ENCODE data around the gene TAAR8. TPM values are rescaled to one million over a fixed set of nuclear protein-coding genes. Genes with fewer than 3 reads are reported as not detected.
A peak's percentile ranks its signal among the peaks of the same experiment; 100 is the strongest.

The TAAR8 gene, protein sequence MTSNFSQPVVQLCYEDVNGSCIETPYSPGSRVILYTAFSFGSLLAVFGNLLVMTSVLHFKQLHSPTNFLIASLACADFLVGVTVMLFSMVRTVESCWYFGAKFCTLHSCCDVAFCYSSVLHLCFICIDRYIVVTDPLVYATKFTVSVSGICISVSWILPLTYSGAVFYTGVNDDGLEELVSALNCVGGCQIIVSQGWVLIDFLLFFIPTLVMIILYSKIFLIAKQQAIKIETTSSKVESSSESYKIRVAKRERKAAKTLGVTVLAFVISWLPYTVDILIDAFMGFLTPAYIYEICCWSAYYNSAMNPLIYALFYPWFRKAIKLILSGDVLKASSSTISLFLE
- total RNA-seq, result not detected
- not detected for polyA plus RNA-seq
- long read RNA-seq, donor 1, result 0 reads
- long read RNA-seq, donor 2, result 0 reads

GRCh38 chr6:132552372-132552771 lies at the start of gene TAAR8:
TAAR8 (plus strand) TSS chr6:132552672; CDS start chr6:132552693, 21 bp downstream.
- Histone ChIP-seq H3K27ac (ENCODE audit: low read depth in 1 of 2, low read length in 2 of 2) (no peak within 1 kb of the TSS), H3K4me1 (ENCODE audit: control insufficient read depth in 1 of 2, insufficient read depth in 2 of 2, low read length in 2 of 2) (no peaks in the 10 kb centered on the region), H3K36me3 (ENCODE audit: control insufficient read depth in 1 of 2, insufficient read depth in 2 of 2, low read length in 1 of 2) (no peaks in the 10 kb centered on the region), H3K27me3 (ENCODE audit: control insufficient read depth in 1 of 2, insufficient read depth in 2 of 2, low read length in 1 of 2) (no peaks in the 10 kb centered on the region), H3K4me3 (ENCODE audit: low read length in 2 of 2) (no peak within 1 kb of the TSS), H3K9me3 (ENCODE audit: control insufficient read depth, low read length) (no peaks in the 10 kb centered on the region)
- ATAC-seq (ENCODE audit: low FRiP score), result no peak
- intact Hi-C loops (cut with DNase I), result no loop called here
- 93 to 96% methylated on average over 2 of the region's 2 CpGs for WGBS, 2 donors
- no peak for DNase-seq

DNA sequence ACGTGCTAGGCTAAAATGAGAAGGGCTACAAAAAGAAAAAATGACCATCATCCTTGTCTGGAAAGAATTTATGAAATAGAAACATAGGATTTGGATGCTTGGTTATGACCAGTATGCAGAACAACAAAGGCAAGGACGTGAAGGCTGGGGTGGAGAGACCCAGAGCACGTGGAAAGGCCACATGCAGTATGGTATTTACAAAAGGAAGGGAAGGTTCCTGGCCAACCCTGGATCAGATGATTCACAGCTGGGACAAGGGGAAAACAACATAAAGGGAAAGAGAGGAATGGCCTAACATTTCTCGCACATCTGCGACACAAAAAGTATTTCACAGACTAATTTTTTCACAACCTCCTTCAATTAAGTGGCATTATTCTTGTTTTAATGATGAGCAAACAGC lies 47.7 kb upstream of the TAAR8 start:
- Histone ChIP-seq H3K27ac (ENCODE audit: low read depth in 1 of 2, low read length in 2 of 2) (no peak overlapping the region), H3K27me3 (ENCODE audit: control insufficient read depth in 1 of 2, insufficient read depth in 2 of 2, low read length in 1 of 2) (no peaks in the 10 kb centered on the region), H3K36me3 (ENCODE audit: control insufficient read depth in 1 of 2, insufficient read depth in 2 of 2, low read length in 1 of 2) (peaks cover 0 to 3% of the 10 kb centered on the region in 2 donors), H3K9me3 (ENCODE audit: control insufficient read depth, low read length) (no peaks in the 10 kb centered on the region), H3K4me3 (ENCODE audit: low read length in 2 of 2) (no peak overlapping the region), H3K4me1 (ENCODE audit: control insufficient read depth in 1 of 2, insufficient read depth in 2 of 2, low read length in 2 of 2) (peaks cover 2 to 10% of the 10 kb centered on the region in 2 donors)
- intact Hi-C loops (cut with DNase I), result no loop called here
- DNase-seq (peak in 1 of 2 donors; percentile 53), ATAC-seq (ENCODE audit: low FRiP score) (no peak)
- WGBS, 2 donors, result 51 to 53% methylated on average over 5 of the region's 5 CpGs

GRCh38 chr6:132505158-132505557 lies 47.3 kb upstream of the TAAR8 start:
- Histone ChIP-seq H3K4me3 (ENCODE audit: low read length in 2 of 2) (no peak overlapping the region), H3K27me3 (ENCODE audit: control insufficient read depth in 1 of 2, insufficient read depth in 2 of 2, low read length in 1 of 2) (no peaks in the 10 kb centered on the region), H3K27ac (ENCODE audit: low read depth in 1 of 2, low read length in 2 of 2) (no peak overlapping the region), H3K36me3 (ENCODE audit: control insufficient read depth in 1 of 2, insufficient read depth in 2 of 2, low read length in 1 of 2) (peaks cover 0 to 2% of the 10 kb centered on the region in 2 donors), H3K4me1 (ENCODE audit: control insufficient read depth in 1 of 2, insufficient read depth in 2 of 2, low read length in 2 of 2) (peaks cover 2 to 10% of the 10 kb centered on the region in 2 donors), H3K9me3 (ENCODE audit: control insufficient read depth, low read length) (no peaks in the 10 kb centered on the region)
- DNase-seq (no peak), ATAC-seq (ENCODE audit: low FRiP score) (no peak)
- 94 to 100% methylated on average over 1 of the region's 1 CpG for WGBS, 2 donors
- intact Hi-C loops (cut with DNase I), result no loop called here

DNA sequence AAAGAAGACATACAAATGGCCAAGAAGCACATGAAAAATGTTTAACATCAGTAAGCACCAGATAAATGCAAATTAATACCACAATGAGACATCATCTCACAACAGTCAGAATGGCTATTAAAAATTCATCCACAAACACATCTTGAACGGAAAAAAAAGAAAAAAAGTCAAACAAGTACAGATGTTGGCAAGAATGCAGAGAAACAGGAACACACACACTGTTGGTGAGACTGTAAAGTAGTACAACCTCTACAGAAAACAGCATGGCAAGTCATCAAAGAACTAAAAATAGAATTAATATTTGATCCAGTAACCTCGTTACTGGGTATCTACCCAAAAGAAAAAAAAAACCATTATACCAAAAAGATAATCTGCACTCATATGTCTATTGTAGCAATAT lies 46.0 kb upstream of the TAAR8 start:
- intact Hi-C loops (cut with DNase I), result no loop called here
- whole genome bisulfite sequencing, 2 donors, result 8 to 23% methylated on average over 2 of the region's 2 CpGs

GRCh38 chr6:132506869-132507808 lies 45.3 kb upstream of the TAAR8 start:
- Histone ChIP-seq H3K36me3 (ENCODE audit: control insufficient read depth in 1 of 2, insufficient read depth in 2 of 2, low read length in 1 of 2) (peaks cover 0 to 2% of the 10 kb centered on the region in 2 donors), H3K4me3 (ENCODE audit: low read length in 2 of 2) (no peak overlapping the region), H3K4me1 (ENCODE audit: control insufficient read depth in 1 of 2, insufficient read depth in 2 of 2, low read length in 2 of 2) (peaks cover 2 to 15% of the 10 kb centered on the region in 2 donors), H3K27me3 (ENCODE audit: control insufficient read depth in 1 of 2, insufficient read depth in 2 of 2, low read length in 1 of 2) (no peaks in the 10 kb centered on the region), H3K9me3 (ENCODE audit: control insufficient read depth, low read length) (no peaks in the 10 kb centered on the region), H3K27ac (ENCODE audit: low read depth in 1 of 2, low read length in 2 of 2) (no peak overlapping the region)
- ATAC-seq (ENCODE audit: low FRiP score), result no peak
- no peak for DNase-seq
- WGBS, 2 donors, result 94 to 96% methylated on average over 5 of the region's 5 CpGs
- intact Hi-C loops (cut with DNase I), result no loop called here

More for the DNA sequence above, 46.0 kb upstream of the TAAR8 start:
- DNase-seq (no peak), ATAC-seq (ENCODE audit: low FRiP score) (no peak)
- H3K27ac ChIP-seq (ENCODE audit: low read depth in 1 of 2, low read length in 2 of 2), result no peak overlapping the region
- no peak overlapping the region for H3K4me3 ChIP-seq (ENCODE audit: low read length in 2 of 2)
- no peaks in the 10 kb centered on the region for H3K27me3 ChIP-seq (ENCODE audit: control insufficient read depth in 1 of 2, insufficient read depth in 2 of 2, low read length in 1 of 2)
- no peaks in the 10 kb centered on the region for H3K9me3 ChIP-seq (ENCODE audit: control insufficient read depth, low read length)
- peaks cover 2 to 15% of the 10 kb centered on the region in 2 donors for H3K4me1 ChIP-seq (ENCODE audit: control insufficient read depth in 1 of 2, insufficient read depth in 2 of 2, low read length in 2 of 2)
- H3K36me3 ChIP-seq (ENCODE audit: control insufficient read depth in 1 of 2, insufficient read depth in 2 of 2, low read length in 1 of 2), result peaks cover 0 to 2% of the 10 kb centered on the region in 2 donors

DNA sequence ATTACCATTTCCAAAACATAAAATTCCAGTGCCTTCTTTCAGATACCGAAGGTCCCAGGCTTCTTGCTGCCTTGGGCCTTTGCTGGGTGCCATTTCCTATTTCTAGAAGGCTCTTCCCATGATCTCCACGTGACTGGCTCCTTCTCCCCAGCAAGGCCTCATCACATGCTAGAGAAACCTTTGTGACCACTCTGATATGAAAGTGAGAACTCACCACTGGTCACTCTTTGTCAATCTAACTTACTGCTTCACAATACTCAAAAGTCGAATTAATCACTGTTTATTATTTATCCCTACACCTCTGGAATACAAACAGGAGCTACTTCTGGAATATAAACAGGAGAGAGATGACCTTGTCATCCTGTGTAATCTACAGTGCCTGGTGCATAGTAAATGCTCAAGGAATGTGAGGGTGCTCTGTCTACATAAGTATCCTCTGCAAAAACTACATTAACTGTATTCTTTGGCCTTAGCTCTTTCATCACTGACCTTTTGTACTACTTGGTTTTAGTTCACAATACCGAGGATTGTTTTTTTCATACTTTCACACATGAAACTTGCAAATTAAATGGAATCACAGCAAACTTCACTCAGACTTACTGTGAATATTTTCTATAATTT lies 41.2 kb upstream of the TAAR8 start:
- intact Hi-C loops (cut with DNase I), result loop anchor here in 1 of 2 donors (10.0 kb wide), 1 partner anchor 303 kb away; the partner anchor contains the start of gene RPS12
- H3K27ac ChIP-seq (ENCODE audit: low read depth in 1 of 2, low read length in 2 of 2), result no peak overlapping the region
- no peaks in the 10 kb centered on the region for H3K9me3 ChIP-seq (ENCODE audit: control insufficient read depth, low read length)
- H3K4me3 ChIP-seq (ENCODE audit: low read length in 2 of 2), result peak overlapping the region; percentile 26 to 34
- no peaks in the 10 kb centered on the region for H3K27me3 ChIP-seq (ENCODE audit: control insufficient read depth in 1 of 2, insufficient read depth in 2 of 2, low read length in 1 of 2)
- peak in 1 of 2 donors; percentile 59 for DNase-seq
- peaks cover 0 to 2% of the 10 kb centered on the region in 2 donors for H3K36me3 ChIP-seq (ENCODE audit: control insufficient read depth in 1 of 2, insufficient read depth in 2 of 2, low read length in 1 of 2)
- ATAC-seq (ENCODE audit: low FRiP score), result no peak
- H3K4me1 ChIP-seq (ENCODE audit: control insufficient read depth in 1 of 2, insufficient read depth in 2 of 2, low read length in 2 of 2), result peaks cover 2 to 19% of the 10 kb centered on the region in 2 donors
- whole genome bisulfite sequencing, 2 donors, result 21 to 27% methylated on average over 4 of the region's 4 CpGs

DNA sequence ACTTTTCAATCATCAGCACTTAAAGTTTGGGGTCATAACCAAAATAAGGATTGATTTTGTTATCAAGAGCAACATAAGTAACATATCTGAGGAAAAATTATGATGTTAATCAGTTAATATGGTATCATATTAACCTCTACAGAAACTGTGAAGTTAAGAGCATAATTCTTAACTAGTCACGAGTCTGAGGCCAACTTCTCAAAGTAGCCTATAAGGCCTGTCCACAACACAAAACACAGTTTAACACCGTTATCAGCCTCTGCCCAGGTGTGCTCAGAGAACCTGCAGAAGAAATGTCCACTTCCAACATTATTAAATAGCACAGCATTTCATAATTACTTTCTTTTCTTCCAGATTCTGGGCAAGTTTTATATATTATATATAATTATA lies 40.6 kb upstream of the TAAR8 start:
- no peaks in the 10 kb centered on the region for H3K9me3 ChIP-seq (ENCODE audit: control insufficient read depth, low read length)
- peaks cover 0 to 2% of the 10 kb centered on the region in 2 donors for H3K36me3 ChIP-seq (ENCODE audit: control insufficient read depth in 1 of 2, insufficient read depth in 2 of 2, low read length in 1 of 2)
- H3K4me3 ChIP-seq (ENCODE audit: low read length in 2 of 2), result peak overlapping the region; percentile 61 to 79
- H3K27me3 ChIP-seq (ENCODE audit: control insufficient read depth in 1 of 2, insufficient read depth in 2 of 2, low read length in 1 of 2), result no peaks in the 10 kb centered on the region
- ATAC-seq (ENCODE audit: low FRiP score) (no peak), DNase-seq (no peak)
- 3 to 11% methylated on average over 2 of the region's 2 CpGs for WGBS, 2 donors
- H3K4me1 ChIP-seq (ENCODE audit: control insufficient read depth in 1 of 2, insufficient read depth in 2 of 2, low read length in 2 of 2), result peaks cover 2 to 19% of the 10 kb centered on the region in 2 donors
- intact Hi-C loops (cut with DNase I), result loop anchor here in 1 of 2 donors (10.0 kb wide), 1 partner anchor 303 kb away; the partner anchor contains the start of gene RPS12
- H3K27ac ChIP-seq (ENCODE audit: low read depth in 1 of 2, low read length in 2 of 2), result no peak overlapping the region

DNA sequence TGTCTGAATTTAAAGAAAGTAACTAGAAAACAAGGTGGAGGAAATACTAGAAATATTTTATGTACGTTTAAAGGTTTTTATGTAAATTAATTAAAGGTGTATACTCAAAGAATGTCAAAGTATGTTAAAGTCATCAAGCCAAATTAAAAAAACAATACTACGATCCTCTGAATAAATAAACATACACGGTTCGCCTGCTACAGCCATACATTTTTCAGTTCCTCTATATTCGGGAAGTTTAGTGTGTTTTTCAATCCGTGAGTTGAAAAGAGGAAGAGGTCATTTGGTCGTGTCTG lies 40.2 kb upstream of the TAAR8 start:
- H3K9me3 ChIP-seq (ENCODE audit: control insufficient read depth, low read length), result no peaks in the 10 kb centered on the region
- H3K4me1 ChIP-seq (ENCODE audit: control insufficient read depth in 1 of 2, insufficient read depth in 2 of 2, low read length in 2 of 2), result peaks cover 2 to 19% of the 10 kb centered on the region in 2 donors
- WGBS, 2 donors, result 0% methylated on average over 7 of the region's 7 CpGs

More for the DNA sequence above, 40.2 kb upstream of the TAAR8 start:
- intact Hi-C loops (cut with DNase I), result loop anchor here in 1 of 2 donors (10.0 kb wide), 1 partner anchor 303 kb away; the partner anchor contains the start of gene RPS12
- Histone ChIP-seq H3K36me3 (ENCODE audit: control insufficient read depth in 1 of 2, insufficient read depth in 2 of 2, low read length in 1 of 2) (peaks cover 0 to 2% of the 10 kb centered on the region in 2 donors), H3K27me3 (ENCODE audit: control insufficient read depth in 1 of 2, insufficient read depth in 2 of 2, low read length in 1 of 2) (no peaks in the 10 kb centered on the region), H3K27ac (ENCODE audit: low read depth in 1 of 2, low read length in 2 of 2) (peak overlapping the region in 1 of 2 donors; percentile 93), H3K4me3 (ENCODE audit: low read length in 2 of 2) (peak overlapping the region; percentile 88 to 99)
- no peak for ATAC-seq (ENCODE audit: low FRiP score)
- DNase-seq, result no peak
